Tibial nerve (tissue), 4 donors: ENCODE data around the gene VN1R4.

Experiments
- CTCF ChIP-seq, 5 experiments: fragments of 200-600 bp in 3 of 5; fragments of 450-650 bp in 2 of 5; sonication (generic) in 3 of 5; IDR thresholded peaks; one replicate each; pipeline ENCODE4 v1.5.1; 2016 to 2019; ENCODE audit warnings: antibody characterized with exemption in 5 of 5, mild to moderate bottlenecking in 3 of 5, moderate library complexity in 2 of 5
- EP300 ChIP-seq, 2 donors: sonication (generic); formaldehyde crosslinking; IDR thresholded peaks; one replicate each; pipeline ENCODE4 v1.6.1; 2017; ENCODE audit warnings: antibody characterized with exemption in 2 of 2, mild to moderate bottlenecking in 1 of 2

GRCh38 chr19:53254411-53255341 lies 12.8 kb downstream of the VN1R4 start, which contains the start of gene ZNF677:
- peak in 1 of 2 donors; percentile 86 for TF ChIP-seq EP300 (IDR thresholded peaks at IDR 0.05)
- TF ChIP-seq CTCF (IDR thresholded peaks at IDR 0.05): no peak
